GM21786 (cell line): Measurements from ENCODE around the gene COL6A3.
"Not testable (repeated sequence)": the region's sequence is repeated elsewhere in the genome, so short reads cannot be mapped to it uniquely, and the experiment has no call there.

Source experiments
- ATAC-seq: cut with Tn5 transposase; IDR thresholded peaks from one replicate; pipeline ENCODE4 v1.9.1; 2021; ENCODE audit not compliant: unreplicated experiment

COL6A3 gene

GRCh38 chr2:237320801-237321560 lies 93.0 kb downstream of the COL6A3 start:
- no peak for ATAC-seq

- ATAC-seq, result no peak
Observed at GRCh38 chr2:237319887-237320286, 94.1 kb downstream of the COL6A3 start.

DNA sequence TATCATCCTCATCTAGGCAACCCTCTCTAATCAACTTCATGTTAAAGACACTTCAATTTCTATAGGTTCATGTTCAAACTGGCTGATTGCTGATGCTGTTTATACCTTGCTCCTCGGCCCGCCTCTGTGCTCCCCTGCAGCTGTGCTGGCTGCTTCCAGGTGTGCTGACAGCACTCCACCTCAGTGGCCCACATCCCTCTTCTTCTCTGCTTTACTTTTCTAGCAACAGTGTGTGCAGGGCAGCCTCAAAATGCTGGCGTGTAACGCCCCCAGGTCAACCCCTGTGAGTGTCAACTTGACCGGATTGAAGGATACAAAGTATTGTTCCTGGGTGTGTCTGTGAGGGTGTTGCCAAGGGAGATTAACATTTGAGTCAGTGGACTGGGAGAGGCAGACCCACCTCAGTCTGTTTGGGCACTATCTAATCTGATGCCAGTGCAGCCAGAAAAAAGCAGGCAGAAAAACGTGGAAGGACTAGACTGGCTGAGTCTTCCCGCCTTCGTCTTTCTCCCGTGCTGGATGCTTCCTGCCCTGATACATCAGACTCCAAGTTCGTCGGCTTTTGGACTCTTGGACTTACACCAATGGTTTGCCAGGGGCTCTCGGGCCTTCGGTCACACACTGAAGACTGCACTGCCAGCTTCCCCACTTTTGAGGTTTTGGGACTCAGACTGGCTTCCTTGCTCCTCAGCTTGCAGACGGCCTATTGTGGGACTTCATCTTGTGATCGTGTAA lies 94.7 kb downstream of the COL6A3 start:
- ATAC-seq, result no peak

DNA sequence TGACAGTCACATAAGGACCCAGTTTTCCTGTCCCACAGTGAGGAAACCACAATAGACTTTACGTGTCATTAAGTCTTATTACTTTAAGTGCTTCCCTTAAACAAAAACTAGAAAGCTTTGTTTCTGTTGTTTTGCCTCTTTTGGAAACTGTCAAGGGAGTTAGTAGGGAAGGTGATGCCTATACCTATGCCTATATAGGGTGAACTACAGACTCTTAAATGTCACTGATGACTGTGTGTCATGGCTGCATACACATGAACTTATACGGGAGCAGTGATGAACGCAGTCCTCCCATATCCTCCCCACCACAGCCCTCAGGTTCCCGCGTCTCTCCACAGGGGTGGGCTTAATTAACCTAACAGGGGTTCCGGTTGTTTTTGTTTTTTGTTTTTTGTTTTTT lies 97.6 kb downstream of the COL6A3 start:
- no peak for ATAC-seq

DNA sequence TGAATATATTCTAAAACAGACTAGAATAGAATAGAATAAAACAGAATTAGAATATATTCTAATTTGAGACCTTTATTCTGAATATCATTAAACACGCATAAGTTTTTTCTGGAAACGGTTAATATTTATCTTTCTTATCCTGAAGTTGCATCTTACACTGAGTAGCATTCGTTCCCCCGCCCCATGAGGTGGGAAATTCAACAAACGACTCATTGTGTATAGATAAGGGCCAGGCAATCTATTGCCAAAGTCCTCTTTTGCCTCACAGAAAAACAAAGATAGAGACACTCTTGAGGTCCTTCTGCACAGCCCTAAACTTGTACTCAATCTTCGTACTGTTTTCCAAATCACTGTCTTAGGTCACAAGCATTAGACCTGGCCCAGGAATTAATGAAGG lies 98.1 kb downstream of the COL6A3 start:
- no peak for ATAC-seq

DNA sequence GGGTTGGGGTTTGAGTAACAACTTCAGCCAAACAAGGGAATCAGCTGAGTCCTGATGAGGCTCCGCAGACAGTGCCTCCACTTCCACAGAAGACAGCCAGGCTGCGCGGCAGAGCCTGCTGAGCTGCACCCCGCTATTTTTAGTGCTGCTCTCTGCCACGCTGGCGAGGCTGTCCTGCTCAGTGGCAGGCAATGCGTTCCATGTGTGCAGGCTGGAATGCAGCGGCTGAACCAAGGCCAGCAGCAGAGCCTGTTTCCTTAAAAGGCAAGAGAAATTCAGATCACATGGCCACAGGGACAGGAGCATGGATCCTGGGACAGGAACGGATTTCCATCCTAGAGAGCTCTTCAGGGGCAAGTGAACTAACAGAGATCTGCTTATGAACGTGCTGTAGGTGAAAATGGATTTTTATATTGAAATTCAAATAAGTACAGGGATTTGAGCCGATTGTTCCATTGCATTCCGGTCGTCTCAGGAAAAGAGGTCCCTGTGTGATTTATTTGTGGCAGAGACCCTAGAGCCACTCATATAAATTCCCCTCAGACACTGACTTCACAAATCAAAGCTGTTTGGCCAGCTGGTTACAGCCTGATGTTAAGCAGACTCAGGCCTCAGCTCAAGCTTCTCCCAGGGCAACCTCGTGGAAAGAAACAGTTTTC lies 98.7 kb downstream of the COL6A3 start:
- ATAC-seq, result no peak

GRCh38 chr2:237314681-237315080 lies 99.3 kb downstream of the COL6A3 start:
- no peak for ATAC-seq

- ATAC-seq, result no peak
Observed at GRCh38 chr2:237314198-237314597, 99.8 kb downstream of the COL6A3 start.

DNA sequence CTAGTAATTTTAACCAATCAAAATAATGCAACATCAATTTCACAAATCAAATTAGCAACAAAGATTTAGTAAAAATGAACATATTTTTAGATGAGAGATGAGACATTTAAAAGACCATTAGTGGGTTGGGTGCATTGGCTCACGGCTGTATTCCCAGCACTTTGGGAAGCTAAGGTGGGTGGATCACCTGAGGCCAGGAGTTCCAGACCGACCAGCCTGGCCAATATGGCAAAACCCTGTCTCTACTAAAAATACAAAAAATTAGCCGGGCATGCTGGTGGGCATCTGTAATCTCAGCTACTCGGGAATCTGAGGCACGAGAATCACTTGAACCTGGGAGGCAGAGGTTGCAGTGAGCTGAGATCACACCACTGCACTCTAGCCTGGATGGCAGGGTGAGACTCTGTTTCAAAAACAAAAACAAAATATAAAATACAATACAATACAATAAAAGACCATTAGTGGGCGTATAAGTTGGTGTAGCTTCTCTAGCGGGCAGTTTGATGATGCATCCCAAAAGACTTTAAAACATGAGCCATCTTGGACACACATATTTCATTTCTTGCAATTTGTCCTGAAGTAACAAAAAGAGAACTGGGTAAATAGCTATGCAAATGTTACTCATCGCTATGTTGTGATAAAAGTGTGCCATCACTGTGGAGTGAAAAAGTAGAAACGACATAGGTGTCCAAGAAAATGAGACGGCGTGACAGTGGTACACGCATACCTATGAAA lies 101.8 kb downstream of the COL6A3 start:
- ATAC-seq, result no peak

DNA sequence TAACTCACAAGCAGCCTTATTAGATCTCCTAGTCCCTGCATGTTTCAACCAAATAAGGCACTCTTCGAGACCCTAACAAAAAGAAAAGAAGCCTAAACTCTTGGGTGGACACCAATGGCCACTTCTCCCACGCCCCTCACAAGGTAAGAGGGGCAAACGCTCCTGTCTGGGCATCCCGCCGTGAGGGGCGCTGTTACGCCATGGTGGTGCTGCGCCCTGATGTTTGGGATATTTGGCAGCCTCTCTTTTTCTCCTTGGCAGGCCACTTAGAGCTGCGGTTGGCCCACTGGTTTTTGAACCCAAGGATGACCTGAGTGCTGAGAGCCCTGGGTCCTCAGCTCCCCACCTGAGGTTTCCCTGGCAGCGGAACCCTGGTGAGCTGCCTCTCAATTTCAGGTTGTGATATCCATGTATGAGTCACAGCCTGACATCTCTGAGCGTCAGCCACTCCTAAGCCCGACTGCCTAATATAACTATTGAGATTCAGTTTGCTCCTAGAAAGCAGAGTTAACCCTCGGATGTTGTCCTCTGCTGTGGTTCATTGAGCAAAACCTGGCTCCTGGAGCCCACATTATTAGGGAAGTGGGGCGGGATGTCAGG lies 103.3 kb downstream of the COL6A3 start:
- ATAC-seq, result no peak

DNA sequence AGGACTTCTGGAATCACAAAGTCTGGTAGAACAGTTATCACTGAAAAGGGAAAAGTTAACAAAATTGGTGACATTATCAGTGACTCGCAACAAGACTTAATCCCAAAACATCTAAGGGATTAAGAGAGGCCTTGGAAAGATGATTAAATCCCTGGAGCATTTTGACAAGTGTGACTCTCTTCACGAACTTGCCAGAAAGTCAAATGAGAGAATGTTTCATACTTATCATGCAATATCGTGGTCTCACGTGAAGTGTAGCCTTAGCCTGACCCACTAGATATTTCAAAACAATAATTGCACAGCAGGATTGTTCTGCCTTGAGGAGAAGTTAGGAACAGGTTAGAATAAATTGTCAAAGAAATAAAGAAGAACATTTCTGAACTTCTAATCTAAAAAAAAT lies 104.5 kb downstream of the COL6A3 start:
- ATAC-seq, result no peak

DNA sequence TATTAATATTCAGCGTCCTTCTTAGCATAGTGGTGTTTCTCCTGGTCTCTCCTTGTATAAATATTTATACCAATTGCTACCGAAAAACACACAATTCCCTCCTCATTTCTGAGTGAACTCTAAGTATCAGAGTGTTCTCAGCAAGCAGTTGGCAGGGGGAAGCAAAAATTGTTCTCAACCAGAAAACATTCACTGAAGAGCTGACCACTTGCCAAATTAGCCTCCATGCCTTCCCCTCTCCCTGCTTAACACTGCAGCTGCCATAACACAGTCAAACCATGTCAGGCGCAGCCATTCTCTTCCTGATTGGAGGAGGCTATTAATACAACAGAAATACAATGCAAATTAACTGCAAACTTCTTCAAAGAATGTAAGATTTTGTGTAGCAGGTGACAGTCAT lies 105.0 kb downstream of the COL6A3 start:
- ATAC-seq, result no peak

DNA sequence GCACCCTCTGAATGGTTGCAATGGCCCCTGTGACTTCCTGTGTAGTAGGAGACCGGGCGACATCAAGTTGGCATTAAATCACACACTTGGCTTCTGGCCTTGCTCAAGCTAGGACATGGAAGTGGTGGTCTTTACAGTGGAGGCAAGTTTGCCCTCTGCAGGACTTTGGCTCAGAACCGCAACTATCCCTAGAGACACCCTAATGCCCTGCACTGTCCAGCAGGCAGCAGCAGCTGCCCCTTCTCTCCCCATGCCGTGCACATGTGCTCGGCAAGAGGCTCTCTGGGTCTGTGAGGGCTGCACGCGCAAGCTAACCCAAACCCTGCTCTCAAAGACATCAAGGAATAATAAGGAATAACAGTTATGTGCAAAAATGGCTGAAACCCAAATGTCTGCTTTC lies 106.5 kb downstream of the COL6A3 start:
- ATAC-seq, result no peak

DNA sequence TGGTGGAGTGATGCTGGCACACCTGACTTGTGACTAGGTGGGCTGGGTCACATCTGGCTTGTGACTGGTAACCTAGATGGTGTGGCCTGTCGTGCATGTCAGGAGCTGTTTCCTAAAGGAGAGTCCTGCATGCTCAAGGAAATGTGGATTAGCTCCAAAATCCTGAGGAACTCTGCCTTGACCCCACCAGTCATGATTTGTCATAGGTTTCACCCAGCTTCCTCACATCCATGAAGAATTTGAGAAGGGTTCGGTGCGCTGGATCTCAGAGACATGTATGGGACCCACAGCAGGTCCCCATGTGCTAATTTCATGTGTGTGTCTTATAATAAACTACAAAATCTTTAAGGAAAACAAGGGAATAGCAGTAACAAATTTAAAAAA lies 107.2 kb downstream of the COL6A3 start:
- no peak for ATAC-seq

DNA sequence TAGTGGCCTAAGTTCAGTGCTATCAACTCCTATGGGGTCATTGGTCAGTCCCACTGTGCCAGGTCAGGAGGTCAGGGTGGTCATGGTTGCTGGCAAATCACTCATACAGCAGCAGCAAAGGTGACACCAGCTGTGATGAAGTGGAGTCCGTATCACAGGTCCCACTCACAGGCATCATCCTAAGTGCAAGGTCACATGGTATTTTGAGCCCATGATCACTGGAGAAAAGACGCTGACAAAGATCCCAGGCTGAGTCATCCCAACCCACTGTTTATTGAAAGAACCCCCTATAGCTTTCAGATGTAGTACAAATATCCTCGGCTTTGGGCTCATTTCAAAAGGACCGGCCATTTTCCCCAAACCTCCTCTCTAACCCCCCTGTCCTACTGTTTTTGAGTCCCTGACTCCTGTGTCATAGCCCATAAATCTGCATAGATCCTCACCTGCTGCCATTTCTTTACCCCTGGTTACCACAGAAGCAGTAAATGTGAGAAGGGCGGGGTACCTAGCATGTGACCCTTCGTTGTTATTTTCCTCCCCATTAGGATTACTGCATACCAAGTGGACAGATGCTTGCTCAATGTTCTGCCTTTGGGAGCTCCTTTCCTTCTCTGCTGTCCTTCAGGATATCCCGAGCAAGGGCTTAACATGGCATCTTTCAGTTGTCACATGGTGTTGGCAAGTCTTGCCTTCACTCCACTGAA lies 107.7 kb downstream of the COL6A3 start:
- ATAC-seq, result no peak

- ATAC-seq, result no peak
Observed at GRCh38 chr2:237305579-237305978, 108.4 kb downstream of the COL6A3 start.

DNA sequence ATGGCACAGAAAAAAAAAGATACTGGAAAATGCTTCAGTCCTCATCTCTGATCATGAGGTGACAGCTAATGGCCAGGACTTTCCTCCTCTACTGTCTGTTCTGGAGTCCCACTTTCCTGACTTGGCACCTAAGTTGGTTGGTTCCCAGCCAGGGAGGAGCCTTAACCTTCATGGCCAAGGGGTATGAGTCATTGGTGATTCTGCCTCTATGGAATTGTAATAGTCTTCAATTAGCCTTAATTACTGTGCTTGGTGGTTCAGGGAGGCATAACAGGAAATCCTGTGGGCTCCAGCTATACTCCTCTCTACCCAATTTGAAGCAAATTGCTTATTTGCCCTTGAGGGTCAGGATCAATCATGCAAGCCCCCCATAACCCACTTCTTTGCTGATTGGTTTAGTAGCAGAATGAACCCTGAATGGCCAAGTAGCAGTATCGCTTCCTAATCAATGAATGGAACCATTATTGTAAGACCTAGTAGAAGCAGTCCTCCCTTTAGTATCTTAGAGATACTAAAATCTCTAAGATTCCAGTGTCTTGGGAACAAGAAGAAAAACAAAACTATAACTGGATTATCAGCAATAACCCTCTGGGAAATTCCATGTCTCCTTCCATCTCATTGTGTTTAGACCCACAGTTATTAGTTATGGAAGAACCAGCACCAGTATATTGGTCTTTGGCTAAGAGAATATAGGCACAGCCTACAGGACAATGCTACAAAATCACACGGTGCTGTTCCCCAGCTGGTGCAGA lies 109.0 kb downstream of the COL6A3 start:
- no peak for ATAC-seq

- not testable (repeated sequence) for ATAC-seq
Observed at GRCh38 chr2:237303244-237303643, 110.7 kb downstream of the COL6A3 start.

- no peak for ATAC-seq
Observed at GRCh38 chr2:237301595-237301994, 112.4 kb downstream of the COL6A3 start.

DNA sequence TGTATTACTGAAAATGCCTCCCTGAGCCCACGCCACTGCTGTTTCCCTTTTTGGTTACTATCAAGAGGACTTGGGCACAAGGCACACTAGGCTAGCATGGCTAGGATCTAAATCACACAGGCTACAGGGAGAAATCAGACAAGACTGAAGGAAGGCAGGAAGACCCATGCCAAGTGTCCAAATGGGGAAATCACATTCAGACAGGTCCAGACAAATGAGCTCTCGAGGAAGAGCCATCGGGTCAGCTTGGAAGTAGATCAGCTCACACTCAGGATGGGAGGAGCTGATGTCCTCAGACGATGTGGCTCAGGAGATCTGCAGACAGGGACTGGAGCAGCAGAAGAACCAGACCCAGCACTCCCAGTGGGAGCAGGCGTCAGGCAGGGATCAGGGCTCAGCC lies 113.2 kb downstream of the COL6A3 start:
- no peak for ATAC-seq
